Middle frontal gyrus (tissue), 1 donor: ENCODE measurements around the gene MEAK7.

Source experiments
- DNase-seq: peaks from one replicate; pipeline ENCODE4 v3.0.0-alpha.2; 2015; ENCODE audit warnings: low spot score; ENCODE audit errors: extremely low spot score

MEAK7 gene

DNA sequence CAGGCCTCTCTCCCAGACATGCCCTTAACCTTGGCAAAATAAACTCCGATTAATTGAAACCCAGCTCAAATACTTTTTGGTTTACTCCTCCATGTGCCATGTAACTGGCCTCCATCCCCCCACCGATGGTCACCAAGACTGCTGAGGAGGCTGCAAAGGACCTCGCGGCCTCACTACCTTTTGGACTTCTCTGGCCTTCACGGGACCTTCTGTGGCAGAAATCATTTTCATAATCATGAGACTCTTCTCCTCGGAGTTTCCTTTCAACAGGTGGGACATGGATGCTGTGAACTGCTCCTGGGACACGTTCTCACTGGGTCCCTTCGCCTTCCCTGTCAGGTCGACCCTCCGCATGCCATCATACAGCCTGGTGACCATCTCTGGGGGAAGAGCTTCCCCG, 9.0 kb downstream of the MEAK7 start:
- DNase-seq, result no peak

DNA sequence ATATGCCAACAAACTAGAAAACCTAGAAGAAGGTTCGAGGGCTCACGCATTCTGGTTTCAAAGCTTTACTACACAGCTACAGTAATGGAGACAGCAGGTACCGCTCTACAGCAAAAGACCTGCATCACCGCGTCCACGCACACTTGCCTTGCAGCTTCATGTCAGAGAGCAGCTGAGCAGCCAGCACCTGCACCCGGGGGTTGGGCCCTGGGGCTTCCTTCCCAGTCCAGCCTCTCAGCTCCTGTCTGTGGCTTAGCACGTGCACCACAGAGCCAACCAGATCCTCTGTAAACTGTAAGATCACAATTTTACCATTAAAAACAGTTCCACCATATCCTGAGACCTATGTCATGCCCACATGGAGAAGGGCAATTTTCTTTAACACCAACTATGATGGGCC, 15.3 kb downstream of the MEAK7 start:
- DNase-seq, result no peak

DNA sequence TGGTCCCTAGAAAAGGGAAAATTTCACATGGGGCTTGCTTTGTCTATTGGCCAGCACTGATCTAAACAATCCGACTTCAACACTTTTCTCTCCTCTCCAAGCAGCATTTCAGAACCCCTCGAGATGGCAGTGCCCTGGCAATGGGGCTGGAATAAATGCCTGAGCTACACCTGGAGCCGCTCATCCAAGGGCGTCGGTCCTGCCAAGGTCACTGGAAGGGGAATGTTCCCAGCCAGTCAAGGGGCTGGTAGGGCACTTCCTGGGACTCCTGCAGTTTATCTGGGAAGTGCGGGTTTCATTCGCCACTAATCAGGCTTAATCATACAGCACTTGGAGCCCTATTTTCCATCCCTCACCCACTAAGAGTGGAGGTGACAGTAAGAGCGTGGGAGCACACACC, 17.1 kb downstream of the MEAK7 start:
- DNase-seq, result no peak

DNA sequence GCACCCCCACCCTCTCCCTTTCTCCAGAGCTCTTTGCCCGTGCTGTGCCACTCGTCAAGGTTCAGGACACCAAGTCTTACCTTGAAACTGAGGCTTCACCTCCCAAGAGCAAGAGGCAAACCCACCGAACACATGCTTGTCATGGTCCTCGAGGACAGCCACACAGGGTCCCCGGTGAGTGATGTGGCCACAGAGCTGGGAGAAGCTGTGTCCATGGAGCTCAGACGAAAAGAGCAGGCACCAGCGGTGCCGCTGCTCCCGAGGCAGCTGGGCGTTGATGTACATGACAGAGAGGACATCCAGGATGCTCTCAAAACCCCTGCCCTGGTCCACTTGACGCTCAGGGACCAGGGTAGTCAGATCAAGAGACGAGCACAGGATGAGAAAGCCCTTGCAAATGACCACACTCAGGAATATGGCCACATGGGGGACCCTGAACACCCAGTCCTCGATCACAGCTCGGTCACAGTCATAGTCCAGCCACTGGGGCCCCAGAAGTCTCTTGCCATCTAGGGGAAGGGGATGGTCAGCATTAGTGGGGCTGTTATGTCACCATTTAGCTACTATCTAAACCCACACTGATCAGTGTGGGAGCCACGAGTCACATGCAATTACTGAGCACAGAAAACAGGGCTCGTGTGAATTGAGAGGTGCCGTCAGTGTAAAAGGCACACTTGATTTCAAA, 17.8 kb downstream of the MEAK7 start:
- no peak for DNase-seq

GRCh38 chr16:84486126-84486525, 18.3 kb downstream of the MEAK7 start:
- no peak for DNase-seq

DNA sequence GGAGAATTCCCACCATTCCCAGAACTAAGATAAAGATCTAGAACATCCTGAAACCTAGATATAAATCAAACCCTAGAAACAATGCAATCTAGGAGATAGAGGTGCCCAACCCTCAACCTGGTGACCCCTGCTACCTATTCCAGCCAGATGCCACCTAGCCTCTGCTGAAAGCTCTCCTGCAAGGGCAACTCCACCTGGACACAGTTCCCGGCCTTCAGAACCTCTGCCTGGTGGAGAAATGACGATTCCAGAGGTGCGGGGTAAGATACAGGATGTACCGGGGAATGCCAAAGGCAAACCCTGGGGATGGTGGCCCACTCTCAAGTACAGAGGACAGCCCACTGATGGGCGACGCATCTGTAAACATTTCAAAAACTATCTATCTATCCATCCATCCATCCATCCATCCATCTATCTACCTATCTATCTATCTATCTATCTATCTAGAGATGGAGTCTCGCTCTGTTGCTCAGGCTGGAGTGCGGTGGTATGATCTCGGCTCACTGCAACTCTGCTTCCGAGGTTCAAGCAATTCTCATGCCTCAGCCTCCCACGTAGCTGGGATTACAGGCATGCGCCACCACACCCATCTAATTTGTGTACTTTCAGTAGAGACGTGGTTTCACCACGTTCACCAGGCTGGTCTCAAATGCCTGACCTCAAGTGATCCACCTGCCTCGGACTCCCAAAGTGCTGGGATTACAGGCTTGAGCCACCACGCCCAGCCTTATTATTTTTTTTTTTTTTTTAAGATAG, 19.0 kb downstream of the MEAK7 start:
- DNase-seq, result no peak

GRCh38 chr16:84484579-84485254, 19.7 kb downstream of the MEAK7 start:
- DNase-seq, result peak; percentile 71

DNA sequence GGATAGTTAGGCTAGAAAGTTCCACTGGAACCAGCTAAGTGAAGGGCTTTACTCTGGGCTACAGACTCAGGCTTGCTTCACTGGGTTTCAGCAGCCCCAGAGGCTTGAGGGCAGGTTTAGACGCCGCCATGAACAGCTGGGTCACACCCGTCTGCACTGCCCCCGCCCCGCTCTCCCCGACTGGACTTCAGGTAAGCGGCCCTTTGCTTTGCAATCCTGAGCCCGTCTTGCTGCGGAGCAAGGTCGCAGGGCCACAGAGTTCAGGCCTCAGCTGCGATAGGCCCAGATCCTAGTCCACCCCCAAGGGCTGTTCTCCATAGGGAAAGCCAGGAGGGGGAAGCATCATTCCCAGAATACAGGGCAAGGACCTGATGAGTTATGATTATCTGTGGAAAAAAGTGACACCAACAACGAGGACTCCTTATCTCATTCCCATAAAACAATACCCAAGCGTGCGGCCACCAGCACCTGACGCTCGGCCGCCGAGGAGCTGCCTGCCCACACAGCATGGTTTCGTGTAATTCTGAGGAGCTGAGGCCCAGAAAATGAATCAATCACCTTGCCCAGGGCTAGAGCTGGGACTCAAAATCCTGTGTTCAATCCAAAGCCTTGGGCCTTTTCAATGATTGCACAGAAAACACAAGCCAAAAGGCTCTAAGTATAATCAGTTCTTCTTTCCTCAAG, 20.4 kb downstream of the MEAK7 start:
- no peak for DNase-seq

- no peak for DNase-seq
Observed at GRCh38 chr16:84482951-84483881, 21.2 kb downstream of the MEAK7 start.

DNA sequence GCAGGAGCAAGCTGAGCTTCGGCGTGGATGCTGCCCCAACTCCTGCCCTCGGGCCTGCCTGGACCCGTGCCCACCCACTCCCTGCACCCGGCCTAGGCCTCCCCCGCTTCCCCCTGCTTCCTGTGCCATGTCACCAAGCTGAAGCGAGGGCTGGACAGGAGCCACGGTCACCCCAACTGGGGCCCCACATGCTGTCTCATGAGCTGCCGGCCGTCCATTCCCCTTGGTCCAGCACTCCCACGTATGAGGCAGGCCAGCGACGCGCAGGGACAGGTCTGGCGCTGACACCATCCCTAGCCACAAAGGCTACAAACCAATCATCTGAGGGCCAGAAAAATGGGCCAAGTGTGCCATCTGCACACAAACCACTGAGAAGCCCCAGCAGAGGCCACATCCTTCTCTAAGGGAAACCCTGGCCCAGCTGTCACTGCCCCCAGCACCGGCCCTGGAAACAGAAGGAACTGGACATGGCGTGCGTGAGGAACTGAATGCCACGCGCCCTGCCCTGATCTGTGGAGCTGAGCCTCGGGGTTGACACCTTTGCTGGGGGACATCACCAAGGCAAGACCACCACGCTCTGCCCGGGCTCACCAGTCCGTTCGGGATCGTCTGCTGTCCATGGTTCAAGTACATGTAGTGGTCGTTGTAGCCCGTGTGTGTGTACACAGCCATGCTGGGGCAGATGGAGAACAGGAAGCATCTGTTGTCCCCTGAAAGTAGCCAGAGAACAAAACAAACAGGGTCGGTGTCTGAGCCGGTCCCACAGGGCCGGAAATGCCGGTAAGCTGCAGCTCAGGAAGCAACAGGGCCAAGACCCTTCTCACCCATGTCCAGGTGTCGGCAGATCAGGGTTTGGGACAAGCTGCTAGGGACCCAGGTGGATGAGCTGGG, 22.2 kb downstream of the MEAK7 start:
- DNase-seq, result no peak

- DNase-seq, result no peak
Observed at GRCh38 chr16:84481051-84481735, 23.3 kb downstream of the MEAK7 start.

DNA sequence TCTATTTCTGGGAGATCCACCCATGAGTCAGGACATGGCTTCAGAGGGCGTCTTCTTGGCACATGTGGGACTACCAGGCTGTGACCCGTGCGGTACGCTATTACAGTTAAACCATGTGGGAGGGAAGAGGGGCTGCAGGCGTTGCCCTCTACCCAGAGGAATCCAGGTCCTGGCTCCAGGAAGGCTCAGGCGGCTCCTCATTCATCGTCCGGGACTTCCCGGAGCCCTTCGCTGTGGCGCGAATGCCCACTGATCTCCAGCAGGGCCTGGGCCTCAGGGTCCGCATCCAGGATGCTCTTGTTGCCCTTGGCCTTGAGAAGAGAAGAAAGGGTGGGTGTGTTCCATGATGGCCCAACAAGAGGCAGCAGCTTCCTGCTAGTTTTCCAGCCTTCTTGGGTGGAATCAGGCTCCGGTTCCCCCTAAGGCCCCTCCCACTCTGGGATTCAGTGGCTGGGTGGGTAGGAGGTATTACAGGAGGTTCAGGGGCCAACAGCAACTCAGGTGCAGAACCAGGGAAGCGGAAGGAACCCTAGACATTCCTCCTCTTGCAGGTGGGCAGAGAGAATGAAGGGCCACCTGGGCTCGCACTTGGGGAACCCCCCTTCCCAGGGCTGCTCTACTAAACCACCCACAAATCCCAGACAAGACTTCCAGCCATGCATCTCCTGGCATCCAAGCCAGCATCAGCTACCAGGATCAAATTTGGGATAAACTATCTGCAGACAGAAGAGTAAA, 24.6 kb downstream of the MEAK7 start:
- DNase-seq, result no peak

- DNase-seq, result no peak
Observed at GRCh38 chr16:84478172-84478947, 26.1 kb downstream of the MEAK7 start.

- DNase-seq, result no peak
Observed at GRCh38 chr16:84477661-84478060, 26.8 kb downstream of the MEAK7 start.

GRCh38 chr16:84476401-84476800, 28.1 kb downstream of the MEAK7 start:
- DNase-seq, result no peak

DNA sequence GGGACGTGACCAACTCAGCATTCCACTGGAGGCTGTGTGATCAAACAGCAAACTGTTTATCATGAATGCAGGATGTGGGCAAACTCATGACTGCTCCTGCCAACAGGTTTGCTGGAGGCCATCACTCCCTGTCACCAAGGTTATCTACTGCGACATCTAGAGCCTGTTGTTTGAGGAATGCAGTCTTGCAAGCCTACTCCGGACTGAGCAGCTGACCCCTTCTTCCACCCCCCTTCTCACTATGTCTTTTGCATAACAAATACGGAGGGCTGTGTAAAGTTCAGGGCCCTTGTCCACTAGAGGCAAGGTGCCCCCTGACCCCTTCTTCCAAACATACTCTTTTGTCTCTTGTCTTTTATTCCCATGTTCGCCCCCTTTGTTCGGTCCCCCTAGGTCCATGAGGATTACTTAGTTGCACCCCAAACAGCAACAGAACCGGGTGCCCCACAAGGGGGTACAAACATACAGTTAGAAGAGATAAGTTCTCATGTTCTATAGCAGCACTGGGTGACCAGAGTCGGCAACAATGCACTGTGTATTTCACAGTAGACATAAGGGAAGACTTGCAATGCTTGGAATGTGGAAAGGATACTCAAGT, 28.7 kb downstream of the MEAK7 start:
- DNase-seq, result no peak

DNA sequence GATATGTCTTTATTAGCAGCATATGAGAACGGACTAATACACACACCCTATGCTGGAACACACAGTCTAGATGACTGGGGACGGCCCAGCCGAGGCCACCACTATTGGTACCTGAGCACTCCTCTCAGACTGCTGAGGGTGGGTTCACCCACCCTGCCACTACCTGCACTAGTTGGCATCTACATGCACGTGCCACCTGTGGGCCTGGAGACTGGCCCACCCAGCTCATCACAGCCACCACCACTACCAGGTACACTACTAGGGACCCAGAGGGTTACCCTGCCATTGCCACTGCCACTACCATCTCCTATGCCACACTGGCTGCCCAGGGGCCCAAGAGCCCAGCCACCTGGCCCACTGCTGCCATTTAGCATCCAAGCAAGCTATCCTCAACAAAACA, 32.5 kb downstream of the MEAK7 start:
- no peak for DNase-seq
